Measurements from ENCODE around the gene AXIN2.

- TF ChIP-seq CTCF (IDR thresholded peaks at IDR 0.05; ENCODE audit: insufficient read depth, low read depth, low read length) (no peak), EZH2 (IDR thresholded peaks at IDR 0.05; ENCODE audit: insufficient read depth, low read length) (no peak)
These were observed 29.2 kb downstream of the AXIN2 start for GRCh38 chr17:65532101-65532890.

All from astrocyte (in vitro differentiated cells and primary cell).